Lung microvascular endothelial cell (primary cell): ENCODE results near the gene RCL1. TPM values are rescaled to one million over a fixed set of nuclear protein-coding genes. Genes with fewer than 3 reads are reported as not detected.

Source experiments
- DNase-seq, 2 donors: peaks; one replicate each; pipeline versions ENCODE4 v3.0.0 to v3.0.0-alpha.2; 2010; ENCODE audit warnings: low read depth in 2 of 2
- total RNA-seq: library from RNA; depleted of rRNA; stranded (reverse); fragments of >200 nt; gene quantifications from 2 replicates; pipeline ENCODE4 v1.2.1, GENCODE V29; 2014

The RCL1 gene
- total RNA-seq, 1 donor from 2014 or later: 12.9 TPM

GRCh38 chr9:4811824-4812223, 19.1 kb downstream of the RCL1 start:
- no peak for DNase-seq

DNA sequence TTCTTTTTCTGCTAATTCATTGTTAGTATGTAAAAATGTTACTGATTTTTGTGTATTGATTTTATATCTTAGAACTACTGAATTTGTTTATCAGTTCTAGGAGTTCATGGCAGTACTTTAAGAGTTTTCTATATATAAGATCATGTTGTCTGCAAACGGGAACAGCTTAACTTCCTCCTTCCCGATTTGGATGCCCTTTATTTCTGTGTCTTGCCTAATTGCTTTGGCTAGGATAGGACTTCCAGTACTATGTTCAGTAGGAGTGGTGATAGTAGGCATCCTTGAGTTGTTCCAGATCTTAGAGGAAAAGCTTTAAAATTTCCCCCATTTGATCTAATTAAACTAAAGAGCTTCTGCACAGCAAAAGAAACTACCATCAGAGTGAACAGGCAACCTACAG, 20.1 kb downstream of the RCL1 start:
- no peak for DNase-seq

DNA sequence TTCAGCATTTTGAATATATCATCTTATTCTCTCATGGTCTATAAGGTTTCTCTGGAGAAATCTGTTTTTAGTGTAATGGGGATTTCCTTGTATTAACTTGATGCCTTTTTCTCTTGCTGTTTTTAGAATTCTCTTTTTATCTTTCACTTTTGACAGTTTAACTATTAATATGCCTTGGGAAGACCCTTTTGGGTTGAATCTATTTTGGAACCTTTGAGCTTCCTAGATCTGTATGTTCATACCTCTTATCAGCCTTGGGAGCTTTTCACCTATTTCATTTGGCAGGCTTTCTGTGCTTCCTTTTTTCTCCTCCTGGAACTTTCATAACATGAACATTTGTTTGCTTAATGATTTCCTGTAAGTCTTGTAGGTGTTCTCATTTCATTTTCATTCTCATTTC, 22.2 kb downstream of the RCL1 start:
- DNase-seq: no peak

DNA sequence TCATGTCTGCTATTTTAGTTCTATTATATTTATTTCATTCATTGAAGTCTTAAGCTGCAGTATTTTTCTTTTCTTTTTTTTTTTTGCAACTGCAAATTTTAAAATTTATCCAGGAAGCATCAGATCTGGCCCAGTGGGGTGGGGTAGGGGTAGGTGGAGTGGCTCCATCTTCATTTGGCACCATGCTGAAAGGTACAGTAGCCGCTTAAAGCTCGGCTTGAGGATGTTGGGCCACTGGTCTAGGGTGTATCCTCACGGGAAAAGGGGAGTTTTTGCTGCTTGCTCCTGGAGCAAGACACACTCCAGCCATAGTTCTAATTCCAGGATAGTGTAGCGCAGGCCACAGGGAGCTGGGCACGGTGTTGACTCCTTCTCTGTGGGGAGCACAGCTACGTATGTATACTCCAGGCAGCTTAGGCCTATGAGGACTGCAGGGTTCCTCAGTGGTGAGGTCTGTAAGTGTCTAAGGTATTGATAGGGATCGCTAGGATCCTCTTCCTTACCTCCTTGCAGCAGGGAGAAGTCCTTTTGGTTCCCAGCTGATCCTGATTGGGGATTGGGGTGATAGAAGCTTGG, 22.7 kb downstream of the RCL1 start:
- no peak for DNase-seq

DNA sequence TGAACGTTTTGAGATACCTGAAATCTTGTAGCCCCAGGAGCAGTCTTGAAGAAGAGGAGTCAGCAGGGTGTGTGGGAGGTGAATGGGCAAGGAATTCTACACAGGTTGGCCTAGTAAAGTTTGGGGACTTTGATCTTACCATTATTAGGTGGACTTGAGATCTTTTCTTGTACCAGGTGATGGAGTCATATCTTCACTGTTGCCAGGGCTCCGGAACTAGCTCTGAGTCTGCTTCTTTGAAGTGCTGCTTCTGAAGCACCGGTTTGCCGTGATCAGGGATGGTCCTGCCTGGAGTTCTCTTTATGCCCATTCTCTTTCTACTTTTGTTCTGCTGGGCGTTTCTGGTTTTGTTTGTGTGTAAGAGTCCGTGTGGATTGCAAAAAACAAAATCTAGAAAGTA, 27.4 kb downstream of the RCL1 start:
- DNase-seq: no peak

DNA sequence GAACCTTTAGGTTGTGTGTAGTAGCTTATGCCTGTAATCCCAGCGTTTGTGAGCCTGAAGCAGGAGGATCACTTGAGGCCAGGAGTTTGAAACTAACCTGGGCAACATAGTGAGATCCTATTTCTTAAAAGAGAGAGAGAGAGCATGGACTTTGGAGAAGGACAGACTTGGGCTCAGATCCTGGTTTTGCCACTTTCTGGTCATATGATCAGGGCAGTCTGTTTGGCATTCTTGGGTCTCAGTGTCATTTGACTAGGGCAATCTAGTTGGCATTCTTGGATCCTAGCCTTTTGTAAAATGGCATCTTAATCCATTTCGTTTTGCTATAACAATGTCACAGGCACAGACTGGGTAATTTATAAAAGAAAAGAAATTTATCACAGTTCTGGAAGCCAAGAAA, 28.4 kb downstream of the RCL1 start:
- DNase-seq: no peak

DNA sequence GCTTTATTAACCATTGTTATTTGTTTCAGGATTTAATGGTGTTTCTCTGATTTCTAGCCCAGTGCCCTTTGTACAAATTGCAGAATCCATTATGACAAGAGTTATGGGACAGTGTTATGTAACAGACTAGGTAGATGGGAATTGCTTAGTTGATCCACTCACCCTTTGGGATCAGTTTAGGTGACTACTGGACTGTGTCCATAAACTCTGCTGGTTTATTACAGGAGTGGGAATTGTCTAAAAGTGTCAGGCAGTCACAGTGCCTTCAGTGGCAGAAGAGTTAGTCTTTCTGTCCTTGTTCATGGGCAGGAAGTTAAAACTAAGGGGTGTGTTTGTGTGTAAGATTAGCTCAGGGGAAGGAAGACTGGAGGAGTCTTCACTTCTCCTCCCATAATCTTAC, 29.3 kb downstream of the RCL1 start:
- DNase-seq: no peak

GRCh38 chr9:4826417-4827166, 33.8 kb downstream of the RCL1 start:
- DNase-seq: no peak

GRCh38 chr9:4827224-4827623, 34.5 kb downstream of the RCL1 start:
- no peak for DNase-seq

GRCh38 chr9:4828761-4829160, 36.0 kb downstream of the RCL1 start:
- DNase-seq: peak; percentile 33 to 59

DNA sequence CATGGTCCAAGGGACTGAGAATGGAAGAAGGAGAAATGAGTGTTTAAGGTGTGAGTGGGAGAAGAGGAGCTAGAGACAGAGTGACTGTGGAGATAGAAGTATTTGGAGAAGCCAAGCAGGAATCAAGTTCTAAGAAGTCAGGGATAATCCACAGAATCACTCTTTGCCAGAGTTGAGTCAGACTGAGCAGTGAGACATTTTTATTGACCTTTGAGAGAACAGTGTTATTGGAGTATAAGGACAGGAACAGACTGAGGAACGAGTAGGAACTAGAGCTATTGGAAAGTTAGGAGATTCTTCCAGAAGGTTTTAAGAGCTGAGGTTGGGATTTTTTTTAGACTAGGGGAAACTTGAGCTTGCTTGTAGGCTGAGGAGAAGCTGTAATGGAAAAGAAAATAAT, 37.2 kb downstream of the RCL1 start:
- DNase-seq: peak in 1 of 2 donors; percentile 41

DNA sequence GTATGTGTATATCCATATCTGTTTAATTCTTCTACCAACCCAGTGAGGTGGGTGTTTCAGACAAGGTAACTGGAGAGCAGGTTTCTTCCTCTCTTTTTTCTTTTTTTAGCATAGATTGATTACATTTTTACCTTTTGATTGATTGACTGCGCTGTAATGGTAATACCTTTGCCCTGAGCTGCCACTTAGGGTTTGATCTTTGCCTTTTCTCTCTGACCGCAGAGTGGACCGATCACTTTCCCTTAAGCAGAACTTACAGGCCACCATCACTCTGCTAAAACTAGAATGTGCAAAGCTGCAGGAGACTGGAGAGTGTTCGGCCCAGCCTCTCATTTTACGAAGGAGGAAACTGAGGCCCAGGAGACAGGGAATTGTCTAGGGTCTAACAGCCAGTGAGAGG, 38.0 kb downstream of the RCL1 start:
- no peak for DNase-seq

DNA sequence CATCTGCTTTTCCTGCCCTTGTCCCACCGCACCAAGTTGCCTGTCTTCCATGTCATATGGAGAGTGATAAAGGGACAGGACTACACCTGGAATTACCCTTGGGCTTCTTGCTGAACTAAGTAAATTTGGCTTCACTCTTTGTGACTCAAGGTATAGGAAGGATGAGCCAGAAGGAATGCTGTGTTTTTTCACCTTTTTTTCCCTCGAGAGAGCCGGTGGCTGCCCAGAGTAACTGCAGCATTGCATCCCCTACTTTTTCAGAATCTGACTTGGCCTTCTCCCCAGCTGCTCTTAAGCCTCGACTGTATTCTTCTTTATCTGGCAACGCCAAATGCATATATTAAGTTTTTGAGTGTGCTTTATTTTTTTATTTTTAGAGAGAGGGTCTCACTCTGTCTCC, 38.4 kb downstream of the RCL1 start:
- DNase-seq: no peak

DNA sequence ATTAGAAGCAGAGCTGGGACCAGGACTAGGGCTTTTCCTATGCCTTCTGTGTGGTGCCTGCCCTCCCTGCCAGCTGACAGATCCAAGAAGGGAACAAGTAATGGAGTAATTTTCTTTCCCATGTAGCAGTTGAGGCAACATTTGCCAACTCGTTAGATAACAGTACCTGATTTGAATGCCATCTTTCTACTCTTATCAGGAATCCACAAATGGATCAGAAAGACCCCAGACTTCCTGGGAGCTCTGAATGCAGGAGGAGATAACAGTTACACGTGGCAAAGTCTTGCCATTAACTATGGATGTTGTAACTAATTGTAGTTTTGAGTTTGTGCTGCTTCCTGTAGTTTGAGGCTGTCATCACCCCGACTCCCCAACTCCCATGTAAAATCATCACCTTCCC, 39.2 kb downstream of the RCL1 start:
- no peak for DNase-seq

DNA sequence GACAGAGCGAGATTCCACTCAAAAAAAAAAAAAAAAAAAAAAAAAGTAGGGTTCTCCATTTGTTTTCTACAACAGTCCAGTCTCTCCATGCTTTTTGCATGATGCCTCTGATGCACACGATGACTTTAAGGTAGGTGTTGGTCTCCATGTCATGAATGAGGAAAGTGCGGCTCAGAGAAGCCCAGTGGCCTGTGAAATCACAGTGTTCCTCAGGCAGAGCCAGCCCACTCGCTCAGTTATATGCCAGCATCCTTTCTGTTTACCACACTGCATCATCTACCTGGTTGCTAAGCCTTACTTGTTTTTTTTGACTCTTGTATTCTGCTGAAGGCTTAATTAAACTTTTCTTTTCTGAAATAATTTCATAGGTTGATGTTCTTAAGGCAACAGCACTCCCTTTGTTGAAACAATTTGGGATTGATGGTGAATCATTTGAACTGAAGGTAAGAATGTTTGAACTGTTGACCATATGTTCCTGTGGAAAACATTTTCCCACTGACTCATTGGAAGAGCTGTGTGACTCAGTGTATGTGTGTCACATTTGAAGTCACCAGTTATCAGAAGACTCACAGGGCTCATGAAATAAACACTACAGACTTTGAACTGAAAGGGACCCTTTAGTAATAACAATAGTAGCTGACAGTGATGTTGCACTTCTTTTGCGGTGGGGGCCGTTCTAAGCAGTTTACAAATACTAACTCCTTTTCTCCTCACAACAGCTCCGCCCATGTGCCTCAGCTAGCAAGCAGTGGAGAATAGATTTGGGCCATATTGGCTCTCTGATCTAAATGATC, 40.2 kb downstream of the RCL1 start:
- DNase-seq: peak; percentile 97 to 98

- DNase-seq: peak in 1 of 2 donors; percentile 50
These were observed 41.2 kb downstream of the RCL1 start for GRCh38 chr9:4833781-4834560.

GRCh38 chr9:4836676-4837075, 43.9 kb downstream of the RCL1 start:
- DNase-seq: no peak

DNA sequence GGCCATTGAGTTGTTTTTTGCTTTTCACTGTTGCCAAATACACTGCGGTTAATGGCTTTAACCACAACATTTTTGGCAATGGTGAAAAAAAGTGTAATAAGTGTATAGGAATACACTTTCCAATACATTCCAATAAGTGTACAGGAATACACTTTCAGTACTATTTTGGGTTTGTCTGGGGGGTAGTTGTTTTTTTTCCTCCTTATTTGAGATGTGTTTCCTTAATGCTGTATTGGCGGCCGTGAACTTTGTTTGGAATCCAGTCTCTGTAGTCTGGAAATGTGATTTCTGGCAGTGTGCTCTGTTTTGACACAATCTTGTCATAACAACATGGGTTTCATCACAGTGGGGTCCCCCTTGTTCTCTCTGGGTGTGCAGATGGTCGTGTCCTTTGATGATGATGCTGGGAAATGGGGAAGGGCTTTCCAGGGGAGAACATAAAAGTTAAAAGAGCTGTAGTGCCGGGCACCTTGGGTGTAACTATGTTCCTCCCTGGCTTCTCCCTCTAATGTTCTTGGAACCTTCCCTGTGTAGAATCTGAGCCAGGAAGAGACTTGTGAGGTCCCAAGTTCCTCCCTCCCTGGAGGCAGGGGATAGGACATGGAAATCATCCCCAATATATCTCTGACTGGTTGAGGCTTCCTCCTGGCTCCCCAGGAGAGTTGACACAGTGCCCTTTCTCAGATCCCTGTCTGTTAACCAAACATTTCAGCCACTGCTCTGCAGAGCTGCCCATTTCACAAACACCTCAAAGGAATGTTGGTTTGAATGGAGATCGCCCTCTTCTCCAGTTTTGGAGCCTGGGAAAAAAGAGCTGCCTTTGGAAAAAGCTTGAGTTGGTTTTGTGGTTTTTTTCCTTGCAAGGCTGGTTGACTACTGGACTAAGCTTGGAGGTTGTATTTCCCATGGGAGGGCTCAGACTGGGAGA, 44.8 kb downstream of the RCL1 start:
- peak in 1 of 2 donors; percentile 24 for DNase-seq

- DNase-seq: no peak
These were observed 45.4 kb downstream of the RCL1 start for GRCh38 chr9:4838189-4838546.

- DNase-seq: no peak
These were observed 46.7 kb downstream of the RCL1 start for GRCh38 chr9:4839470-4839912.

GRCh38 chr9:4840018-4840417, 47.3 kb downstream of the RCL1 start:
- no peak for DNase-seq
